ENCODE measurements around the gene AURKAIP1. TPM values are rescaled to one million over a fixed set of nuclear protein-coding genes. Genes with fewer than 3 reads are reported as not detected.
A peak's percentile ranks its signal among the peaks of the same experiment; 100 is the strongest.

Gene AURKAIP1
- total RNA-seq, 1 donor from 2014 or later, result 135 TPM

DNA sequence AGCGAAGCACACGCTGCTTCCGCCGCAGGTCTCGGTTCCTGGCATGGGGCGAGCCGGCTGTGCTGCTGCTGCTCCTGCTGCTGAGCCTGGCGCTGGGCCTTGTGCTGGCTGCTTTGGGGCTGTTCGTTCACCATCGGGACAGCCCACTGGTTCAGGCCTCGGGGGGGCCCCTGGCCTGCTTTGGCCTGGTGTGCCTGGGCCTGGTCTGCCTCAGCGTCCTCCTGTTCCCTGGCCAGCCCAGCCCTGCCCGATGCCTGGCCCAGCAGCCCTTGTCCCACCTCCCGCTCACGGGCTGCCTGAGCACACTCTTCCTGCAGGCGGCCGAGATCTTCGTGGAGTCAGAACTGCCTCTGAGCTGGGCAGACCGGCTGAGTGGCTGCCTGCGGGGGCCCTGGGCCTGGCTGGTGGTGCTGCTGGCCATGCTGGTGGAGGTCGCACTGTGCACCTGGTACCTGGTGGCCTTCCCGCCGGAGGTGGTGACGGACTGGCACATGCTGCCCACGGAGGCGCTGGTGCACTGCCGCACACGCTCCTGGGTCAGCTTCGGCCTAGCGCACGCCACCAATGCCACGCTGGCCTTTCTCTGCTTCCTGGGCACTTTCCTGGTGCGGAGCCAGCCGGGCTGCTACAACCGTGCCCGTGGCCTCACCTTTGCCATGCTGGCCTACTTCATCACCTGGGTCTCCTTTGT is 41.3 kb downstream of the AURKAIP1 start:
- no peak for DNase-seq (ENCODE audit: low spot score)

DNA sequence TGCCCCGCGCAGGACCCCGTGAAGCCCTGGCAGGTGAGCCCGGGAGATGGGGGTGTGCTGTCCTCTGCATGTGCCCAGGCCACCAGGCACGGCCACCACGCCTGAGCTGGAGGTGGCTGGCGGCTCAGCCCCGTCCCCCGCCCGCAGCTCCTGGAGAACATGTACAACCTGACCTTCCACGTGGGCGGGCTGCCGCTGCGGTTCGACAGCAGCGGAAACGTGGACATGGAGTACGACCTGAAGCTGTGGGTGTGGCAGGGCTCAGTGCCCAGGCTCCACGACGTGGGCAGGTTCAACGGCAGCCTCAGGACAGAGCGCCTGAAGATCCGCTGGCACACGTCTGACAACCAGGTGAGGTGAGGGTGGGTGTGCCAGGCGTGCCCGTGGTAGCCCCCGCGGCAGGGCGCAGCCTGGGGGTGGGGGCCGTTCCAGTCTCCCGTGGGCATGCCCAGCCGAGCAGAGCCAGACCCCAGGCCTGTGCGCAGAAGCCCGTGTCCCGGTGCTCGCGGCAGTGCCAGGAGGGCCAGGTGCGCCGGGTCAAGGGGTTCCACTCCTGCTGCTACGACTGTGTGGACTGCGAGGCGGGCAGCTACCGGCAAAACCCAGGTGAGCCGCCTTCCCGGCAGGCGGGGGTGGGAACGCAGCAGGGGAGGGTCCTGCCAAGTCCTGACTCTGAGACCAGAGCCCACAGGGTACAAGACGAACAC is 42.1 kb downstream of the AURKAIP1 start:
- no peak for DNase-seq (ENCODE audit: low spot score)

DNA sequence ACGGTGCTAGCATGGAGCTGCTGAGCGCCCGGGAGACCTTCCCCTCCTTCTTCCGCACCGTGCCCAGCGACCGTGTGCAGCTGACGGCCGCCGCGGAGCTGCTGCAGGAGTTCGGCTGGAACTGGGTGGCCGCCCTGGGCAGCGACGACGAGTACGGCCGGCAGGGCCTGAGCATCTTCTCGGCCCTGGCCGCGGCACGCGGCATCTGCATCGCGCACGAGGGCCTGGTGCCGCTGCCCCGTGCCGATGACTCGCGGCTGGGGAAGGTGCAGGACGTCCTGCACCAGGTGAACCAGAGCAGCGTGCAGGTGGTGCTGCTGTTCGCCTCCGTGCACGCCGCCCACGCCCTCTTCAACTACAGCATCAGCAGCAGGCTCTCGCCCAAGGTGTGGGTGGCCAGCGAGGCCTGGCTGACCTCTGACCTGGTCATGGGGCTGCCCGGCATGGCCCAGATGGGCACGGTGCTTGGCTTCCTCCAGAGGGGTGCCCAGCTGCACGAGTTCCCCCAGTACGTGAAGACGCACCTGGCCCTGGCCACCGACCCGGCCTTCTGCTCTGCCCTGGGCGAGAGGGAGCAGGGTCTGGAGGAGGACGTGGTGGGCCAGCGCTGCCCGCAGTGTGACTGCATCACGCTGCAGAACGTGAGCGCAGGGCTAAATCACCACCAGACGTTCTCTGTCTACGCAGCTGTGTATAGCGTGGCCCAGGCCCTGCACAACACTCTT is 42.8 kb downstream of the AURKAIP1 start:
- no peak for DNase-seq (ENCODE audit: low spot score)

DNA sequence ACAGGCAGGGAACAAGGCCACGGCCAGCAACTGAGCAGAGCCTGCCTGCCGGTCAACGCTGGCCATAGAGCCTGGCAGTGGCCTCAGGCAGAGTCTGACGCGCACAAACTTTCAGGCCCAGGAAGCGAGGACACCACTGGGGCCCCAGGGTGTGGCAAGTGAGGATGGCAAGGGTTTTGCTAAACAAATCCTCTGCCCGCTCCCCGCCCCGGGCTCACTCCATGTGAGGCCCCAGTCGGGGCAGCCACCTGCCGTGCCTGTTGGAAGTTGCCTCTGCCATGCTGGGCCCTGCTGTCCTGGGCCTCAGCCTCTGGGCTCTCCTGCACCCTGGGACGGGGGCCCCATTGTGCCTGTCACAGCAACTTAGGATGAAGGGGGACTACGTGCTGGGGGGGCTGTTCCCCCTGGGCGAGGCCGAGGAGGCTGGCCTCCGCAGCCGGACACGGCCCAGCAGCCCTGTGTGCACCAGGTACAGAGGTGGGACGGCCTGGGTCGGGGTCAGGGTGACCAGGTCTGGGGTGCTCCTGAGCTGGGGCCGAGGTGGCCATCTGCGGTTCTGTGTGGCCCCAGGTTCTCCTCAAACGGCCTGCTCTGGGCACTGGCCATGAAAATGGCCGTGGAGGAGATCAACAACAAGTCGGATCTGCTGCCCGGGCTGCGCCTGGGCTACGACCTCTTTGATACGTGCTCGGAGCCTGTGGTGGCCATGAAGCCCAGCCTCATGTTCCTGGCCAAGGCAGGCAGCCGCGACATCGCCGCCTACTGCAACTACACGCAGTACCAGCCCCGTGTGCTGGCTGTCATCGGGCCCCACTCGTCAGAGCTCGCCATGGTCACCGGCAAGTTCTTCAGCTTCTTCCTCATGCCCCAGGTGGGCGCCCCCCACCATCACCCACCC is 43.7 kb downstream of the AURKAIP1 start, which contains the start of gene TAS1R3:
TAS1R3 (plus strand) TSS at position 213 of the 898 bp plus-strand sequence; CDS start at position 279, 66 bp downstream.
- DNase-seq (ENCODE audit: low spot score), result no peak

DNA sequence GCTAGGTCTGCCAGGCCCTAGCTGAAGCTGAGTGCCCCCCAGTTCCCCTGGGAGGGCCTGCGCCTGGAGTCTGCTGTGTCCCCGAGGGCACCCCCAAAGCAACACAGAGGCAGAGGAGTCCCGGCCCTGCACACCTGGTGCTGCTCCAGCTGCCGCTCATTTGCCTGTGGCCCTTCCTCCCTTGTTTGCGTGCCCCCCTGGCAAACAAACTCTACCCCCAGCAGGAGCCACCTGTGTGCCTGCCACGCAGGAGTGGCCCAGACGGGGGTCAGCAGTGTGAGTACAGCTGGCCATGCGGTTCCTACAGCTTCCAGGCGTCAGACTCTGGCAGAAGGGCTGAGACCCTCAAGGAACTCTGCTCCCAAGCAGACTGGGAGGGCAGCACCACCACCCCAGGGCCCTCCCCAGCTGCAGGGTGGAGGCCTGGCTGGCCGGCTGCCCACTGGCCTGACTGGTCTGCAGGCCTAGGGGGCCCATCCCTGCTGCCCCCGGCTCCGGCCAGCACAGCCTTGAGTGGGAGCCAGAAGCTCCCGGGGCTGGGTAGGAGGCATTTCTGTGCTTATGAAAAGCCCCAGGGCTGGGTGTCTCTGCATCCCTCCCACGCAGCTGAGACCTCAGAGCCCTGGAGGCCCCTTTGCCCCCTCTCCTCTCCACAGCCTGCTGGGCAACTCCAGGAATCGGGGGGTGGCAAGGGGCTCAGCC is 44.5 kb downstream of the AURKAIP1 start:
- DNase-seq (ENCODE audit: low spot score), result no peak

DNA sequence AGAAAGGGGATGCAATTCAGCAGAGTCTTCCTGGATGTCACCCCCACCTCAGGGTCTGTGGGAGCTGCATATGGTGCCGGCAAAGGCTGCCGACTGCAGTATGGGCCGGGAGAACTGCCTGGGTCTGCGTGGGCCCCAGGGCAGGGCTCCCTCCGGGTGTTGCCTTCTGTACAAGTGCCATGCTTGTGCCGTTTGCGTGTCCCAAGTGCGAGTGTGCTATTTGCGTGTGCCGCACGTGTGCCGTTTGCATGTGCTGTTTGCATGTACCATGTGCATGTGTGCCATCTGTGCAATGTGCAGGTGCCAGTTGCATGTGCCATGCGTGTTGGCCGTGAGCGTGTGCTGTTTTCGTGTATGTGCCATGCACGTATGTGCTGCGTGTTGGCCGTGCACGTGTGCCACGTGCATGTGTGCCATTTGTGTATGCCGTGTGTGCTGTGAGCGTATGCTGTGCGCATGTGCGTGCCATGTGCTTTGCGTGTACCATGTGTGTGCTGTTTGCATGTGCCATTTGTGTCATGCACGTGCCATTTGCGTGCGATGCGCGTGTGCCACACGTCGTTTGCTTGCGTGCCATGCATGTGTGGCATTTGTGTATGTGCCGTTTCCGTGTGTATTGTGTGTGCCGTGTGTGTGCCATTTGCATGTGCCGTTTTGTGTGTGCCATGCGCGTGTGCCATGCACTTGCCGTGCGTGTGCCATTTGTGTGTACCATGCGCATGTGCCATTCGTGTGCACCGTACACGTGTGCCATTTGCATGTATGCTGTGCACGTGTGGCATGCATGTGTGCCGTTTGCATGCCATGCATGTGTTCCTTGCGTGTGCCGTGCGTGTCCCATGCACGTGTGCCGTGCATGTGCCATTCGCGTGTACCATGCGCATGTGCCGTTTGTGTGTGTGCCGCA is 45.5 kb downstream of the AURKAIP1 start:
- DNase-seq (ENCODE audit: low spot score), result no peak

DNA sequence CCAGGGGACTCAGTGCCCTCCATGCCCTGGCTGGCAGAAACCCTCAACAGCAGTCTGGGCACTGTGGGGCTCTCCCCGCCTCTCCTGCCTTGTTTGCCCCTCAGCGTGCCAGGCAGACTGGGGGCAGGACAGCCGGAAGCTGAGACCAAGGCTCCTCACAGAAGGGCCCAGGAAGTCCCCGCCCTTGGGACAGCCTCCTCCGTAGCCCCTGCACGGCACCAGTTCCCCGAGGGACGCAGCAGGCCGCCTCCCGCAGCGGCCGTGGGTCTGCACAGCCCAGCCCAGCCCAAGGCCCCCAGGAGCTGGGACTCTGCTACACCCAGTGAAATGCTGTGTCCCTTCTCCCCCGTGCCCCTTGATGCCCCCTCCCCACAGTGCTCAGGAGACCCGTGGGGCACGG is 46.8 kb downstream of the AURKAIP1 start:
- no peak for DNase-seq (ENCODE audit: low spot score)

DNA sequence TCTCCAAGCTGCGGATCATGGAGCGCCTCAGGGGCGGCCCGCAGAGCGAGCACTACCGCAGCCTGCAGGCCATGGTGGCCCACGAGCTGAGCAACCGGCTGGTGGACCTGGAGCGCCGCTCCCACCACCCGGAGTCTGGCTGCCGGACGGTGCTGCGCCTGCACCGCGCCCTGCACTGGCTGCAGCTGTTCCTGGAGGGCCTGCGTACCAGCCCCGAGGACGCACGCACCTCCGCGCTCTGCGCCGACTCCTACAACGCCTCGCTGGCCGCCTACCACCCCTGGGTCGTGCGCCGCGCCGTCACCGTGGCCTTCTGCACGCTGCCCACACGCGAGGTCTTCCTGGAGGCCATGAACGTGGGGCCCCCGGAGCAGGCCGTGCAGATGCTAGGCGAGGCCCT is 47.7 kb downstream of the AURKAIP1 start:
- DNase-seq (ENCODE audit: low spot score), result no peak

DNA sequence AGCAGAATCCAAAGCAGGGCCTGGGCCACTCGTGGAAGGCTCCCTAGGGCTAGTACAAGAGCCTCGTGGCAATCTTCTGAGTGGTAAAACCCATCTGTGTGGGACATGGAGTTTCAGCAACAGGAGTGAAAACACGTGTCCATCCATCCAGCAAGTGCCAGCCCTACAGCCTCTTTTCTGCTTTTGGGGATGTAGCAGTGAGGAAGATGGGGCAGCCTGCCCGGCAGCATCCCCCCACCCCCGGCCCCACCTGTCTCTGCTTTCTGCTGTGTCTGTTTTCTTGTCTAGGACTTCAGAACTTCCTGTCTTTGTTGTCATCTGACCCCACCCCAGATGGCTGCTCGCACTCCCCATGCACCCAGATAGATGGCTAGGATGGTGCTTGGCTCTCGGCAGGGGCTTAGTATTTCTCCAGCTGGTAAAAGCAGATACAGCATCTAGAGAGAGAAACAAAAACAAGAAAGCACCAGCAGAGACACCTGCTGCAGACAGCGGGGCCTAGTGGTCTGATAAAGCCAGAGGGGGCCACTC is 48.9 kb downstream of the AURKAIP1 start:
- no peak for DNase-seq (ENCODE audit: low spot score)

DNA sequence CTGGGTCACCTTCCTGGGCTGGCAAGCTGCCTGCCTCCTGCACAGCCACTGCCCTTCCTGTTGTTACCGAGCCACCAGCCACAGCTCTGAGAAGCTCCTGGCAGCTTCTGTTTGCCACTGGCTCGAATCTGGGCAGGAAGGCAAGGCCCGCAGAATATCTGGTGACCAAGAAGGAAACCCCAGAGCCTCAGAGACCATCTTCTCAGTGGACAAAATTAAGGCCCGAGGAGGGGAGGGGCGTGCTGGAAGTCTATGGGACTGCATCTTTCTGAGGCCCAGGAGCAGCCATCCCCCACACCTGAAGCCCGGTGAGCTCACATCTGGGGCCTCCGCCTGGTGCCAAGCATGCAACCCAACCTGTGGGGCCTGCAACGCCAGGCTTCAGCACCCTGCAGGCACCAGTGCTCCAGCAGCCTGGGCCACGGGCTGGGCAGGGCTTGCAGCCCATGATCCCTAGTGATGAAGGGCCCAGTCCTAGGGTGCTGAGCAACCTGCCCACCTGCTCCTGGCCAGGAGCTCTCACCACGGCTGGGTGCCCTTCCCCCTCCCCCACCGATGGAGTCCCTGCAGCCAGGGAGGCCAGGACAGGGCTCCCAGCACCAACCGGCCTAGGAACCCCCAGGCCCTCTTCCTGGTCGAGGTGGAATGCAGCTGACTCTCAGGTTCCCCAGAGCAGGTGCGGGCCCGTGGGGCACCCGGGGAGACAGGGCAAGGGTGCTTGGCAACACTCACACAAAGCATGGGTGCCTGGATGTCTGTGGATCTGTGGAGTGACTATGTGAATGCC is 49.5 kb downstream of the AURKAIP1 start:
- no peak for DNase-seq (ENCODE audit: low spot score)

DNA sequence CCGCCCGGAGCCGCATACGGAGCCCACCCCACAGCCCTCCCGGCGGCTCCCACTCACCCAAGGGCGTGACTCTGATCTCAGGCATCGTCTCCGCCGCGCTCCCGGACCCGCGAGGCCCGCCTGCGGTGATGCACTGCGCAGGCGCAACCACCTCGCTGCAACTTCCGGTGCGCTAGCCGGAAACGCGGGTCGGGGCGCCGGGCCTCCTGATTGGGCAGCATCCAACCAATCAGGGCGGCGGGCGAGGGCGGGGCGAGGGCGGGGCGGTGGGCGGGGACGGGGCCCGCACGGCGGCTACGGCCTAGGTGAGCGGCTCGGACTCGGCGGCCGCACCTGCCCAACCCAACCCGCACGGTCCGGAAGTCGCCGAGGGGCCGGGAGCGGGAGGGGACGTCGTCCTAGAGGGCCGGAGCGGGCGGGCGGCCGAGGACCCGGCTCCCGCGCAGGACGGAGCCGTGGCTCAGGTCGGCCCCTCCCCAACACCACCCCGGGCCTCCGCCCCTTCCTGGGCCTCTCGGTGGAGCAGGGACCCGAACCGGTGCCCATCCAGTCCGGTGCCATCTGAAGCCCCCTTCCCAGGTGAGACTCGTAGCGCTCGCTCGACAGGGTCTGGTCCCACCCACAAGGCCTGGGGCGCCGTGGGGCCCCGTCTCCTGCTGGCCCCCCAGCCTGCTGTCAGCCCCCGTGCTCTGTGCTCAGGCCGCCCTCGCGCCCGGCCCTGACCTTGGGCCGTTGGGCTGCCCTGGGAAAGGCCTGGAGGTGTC is 50.3 kb downstream of the AURKAIP1 start, which contains the start of the genes CPTP and INTS11:
CPTP (plus strand) TSS at position 279 of the 764 bp plus-strand sequence. CDS start 2,109 bp downstream, outside the sequence.
INTS11 (minus strand) TSS at position 137 of the 764 bp plus-strand sequence; CDS start at position 85, 52 bp downstream.
- DNase-seq (ENCODE audit: low spot score), result peak; percentile 95

DNA sequence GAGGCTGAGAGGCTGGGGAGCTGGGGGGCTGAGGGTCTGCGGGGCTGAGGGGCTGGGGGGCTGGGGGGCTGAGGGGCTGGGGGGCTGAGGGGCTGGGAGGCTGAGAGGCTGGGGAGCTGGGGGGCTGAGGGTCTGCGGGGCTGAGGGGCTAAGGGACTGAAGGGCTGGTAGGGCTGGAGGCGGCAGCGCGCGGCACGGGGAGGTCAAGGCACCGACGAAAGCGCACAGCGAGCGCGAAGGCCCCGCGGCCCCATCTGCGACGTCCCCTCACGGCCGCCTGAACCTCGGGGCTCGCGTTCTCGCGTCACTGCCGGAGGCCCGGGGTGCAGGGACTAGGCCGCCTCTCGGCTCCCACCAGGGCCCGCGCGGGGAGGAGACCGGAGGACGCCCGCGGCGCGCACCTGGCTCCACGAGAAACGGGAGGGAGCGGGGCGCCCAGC is 50.9 kb downstream of the AURKAIP1 start:
- DNase-seq (ENCODE audit: low spot score), result no peak

Other genes with a start within 250 kb of the AURKAIP1 start
- 0.78 TPM for gene TTLL10, start 201.3 kb downstream of the AURKAIP1 start, total RNA-seq
- 1.1 TPM for gene TNFRSF18, start 168.6 kb downstream of the AURKAIP1 start, total RNA-seq
- 2.6 TPM for gene TNFRSF4, start 161.1 kb downstream of the AURKAIP1 start, total RNA-seq
- gene SDF4, start 143.2 kb downstream of the AURKAIP1 start, total RNA-seq, result 190 TPM
- 16.1 TPM for gene B3GALT6, start 143.0 kb downstream of the AURKAIP1 start, total RNA-seq
- gene C1QTNF12, start 128.5 kb downstream of the AURKAIP1 start, total RNA-seq, result 4.9 TPM
- gene UBE2J2, start 101.4 kb downstream of the AURKAIP1 start, total RNA-seq, result 68.9 TPM
- gene SCNN1D, start 94.8 kb downstream of the AURKAIP1 start, total RNA-seq, result 7.9 TPM
- gene ACAP3, start 67.3 kb downstream of the AURKAIP1 start, total RNA-seq, result 86.6 TPM
- gene PUSL1, start 66.6 kb downstream of the AURKAIP1 start, total RNA-seq, result 19.0 TPM
- 121 TPM for gene INTS11, start 50.5 kb downstream of the AURKAIP1 start, total RNA-seq
- 36.1 TPM for gene CPTP, start 50.4 kb downstream of the AURKAIP1 start, total RNA-seq
- 0.40 TPM for gene TAS1R3, start 43.9 kb downstream of the AURKAIP1 start, total RNA-seq
- 72.7 TPM for gene DVL1, start 25.8 kb downstream of the AURKAIP1 start, total RNA-seq
- 73.1 TPM for gene MXRA8, start 16.7 kb downstream of the AURKAIP1 start, total RNA-seq
- 194 TPM for gene CCNL2, start 24.1 kb upstream of the AURKAIP1 start, total RNA-seq
- 99.2 TPM for gene MRPL20, start 32.1 kb upstream of the AURKAIP1 start, total RNA-seq
- gene ANKRD65, start 46.1 kb upstream of the AURKAIP1 start, total RNA-seq, result 10.1 TPM
- gene VWA1, start 60.5 kb upstream of the AURKAIP1 start, total RNA-seq, result 122 TPM
- 7.0 TPM for gene ATAD3C, start 74.5 kb upstream of the AURKAIP1 start, total RNA-seq
- gene ATAD3B, start 96.6 kb upstream of the AURKAIP1 start, total RNA-seq, result 20.3 TPM
- 27.9 TPM for gene ATAD3A, start 137.0 kb upstream of the AURKAIP1 start, total RNA-seq
- 4.7 TPM for gene TMEM240, start 165.4 kb upstream of the AURKAIP1 start, total RNA-seq
- gene SSU72, start 199.7 kb upstream of the AURKAIP1 start, total RNA-seq, result 117 TPM
- 4.6 TPM for gene FNDC10, start 224.9 kb upstream of the AURKAIP1 start, total RNA-seq
- 135 TPM for gene MIB2, start 240.3 kb upstream of the AURKAIP1 start, total RNA-seq